ENCODE measurements around the gene SHISAL1.

SHISAL1 gene

DNA sequence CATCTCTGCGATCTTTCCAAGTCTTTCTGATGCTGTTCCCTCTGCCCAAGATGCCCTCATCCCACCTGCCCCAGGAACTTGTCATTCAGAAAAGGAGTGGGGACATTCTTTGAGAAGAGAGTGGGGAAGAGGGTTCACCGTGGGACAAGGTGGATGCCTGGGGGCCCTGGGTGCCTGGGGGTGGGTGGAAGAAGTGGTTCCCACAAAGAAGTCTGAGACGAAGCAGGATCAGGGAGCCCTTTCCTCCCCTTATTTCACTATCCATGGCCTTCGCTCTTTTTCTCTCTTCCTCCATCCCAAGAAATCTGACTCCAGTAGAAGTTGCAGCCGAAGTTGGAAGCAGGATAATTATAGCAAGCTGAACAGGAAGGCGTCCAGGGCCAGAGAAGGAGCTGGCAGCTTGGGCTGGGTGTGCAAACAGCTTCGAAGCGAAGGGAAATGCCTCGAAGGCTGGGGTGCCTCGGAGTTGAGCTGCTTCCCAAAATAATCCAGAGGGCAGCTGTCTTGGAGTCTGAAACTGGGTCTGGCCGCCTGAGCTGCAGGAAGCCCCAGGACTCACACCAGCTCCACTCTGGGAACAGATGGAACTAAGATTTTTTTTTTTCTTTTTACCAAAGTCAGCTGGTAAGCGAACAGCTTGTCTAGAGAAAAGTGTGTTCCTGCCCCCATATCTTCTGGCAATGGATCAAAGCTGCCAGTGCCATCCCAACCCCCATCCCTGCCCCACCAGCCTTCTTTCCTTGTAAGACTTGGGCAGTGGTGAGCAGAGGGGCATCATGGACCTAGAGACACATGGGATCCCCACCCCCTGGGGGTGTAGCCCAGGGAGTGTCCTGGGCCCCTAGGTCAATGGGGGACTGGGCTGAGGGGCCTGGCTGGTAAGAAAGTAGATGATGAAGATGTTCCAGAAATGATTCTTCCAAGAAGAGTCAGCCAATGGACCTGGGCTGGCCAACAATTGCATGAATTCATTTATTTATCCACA lies 100.5 kb downstream of the SHISAL1 start:
- Histone ChIP-seq H3K27me3 (ENCODE audit: insufficient read depth, low read length) (no peaks in the 10 kb centered on the region), H3K4me1 (ENCODE audit: insufficient read depth, low read length) (no peaks in the 10 kb centered on the region), H3K27ac (ENCODE audit: low read length) (no peak overlapping the region)

DNA sequence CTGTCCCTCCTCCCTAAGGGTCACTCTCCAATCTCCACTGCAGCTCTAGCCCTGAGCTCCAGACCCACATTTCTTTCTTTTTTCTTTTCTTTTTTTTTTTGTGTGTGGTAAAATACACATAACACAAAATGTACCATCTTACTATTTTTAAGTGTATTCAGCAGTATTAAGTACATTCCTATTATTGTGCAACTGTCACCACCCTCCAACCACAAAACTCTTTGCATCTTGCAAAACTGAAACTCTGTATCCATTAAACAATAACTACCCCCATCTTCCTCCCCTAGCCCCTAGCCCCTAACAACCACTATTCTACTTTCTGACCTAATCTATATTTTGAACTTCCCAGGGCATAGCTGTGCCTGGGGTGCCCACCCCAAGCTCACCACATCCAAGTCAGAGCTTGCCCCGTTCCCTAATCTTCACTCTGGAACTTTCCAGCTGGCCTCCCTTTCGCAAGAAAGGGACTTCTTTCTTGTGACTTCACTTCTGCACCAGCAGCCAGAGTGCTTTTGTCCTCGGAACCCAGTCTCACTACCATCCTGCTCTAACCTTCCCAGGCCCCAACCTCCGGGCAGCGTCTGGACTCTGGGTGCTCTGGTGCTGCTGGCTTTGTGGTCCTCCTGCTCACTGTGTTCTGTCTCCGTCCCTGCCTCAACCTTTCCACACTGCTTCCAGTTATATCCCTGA lies 101.3 kb downstream of the SHISAL1 start:
- Histone ChIP-seq H3K4me3 (ENCODE audit: low read length) (no peak overlapping the region), H3K9me3 (ENCODE audit: insufficient read depth, low read depth, low read length) (no peaks in the 10 kb centered on the region; the same call in 1 of the 2 replicates), H3K4me1 (ENCODE audit: insufficient read depth, low read length) (no peaks in the 10 kb centered on the region), H3K36me3 (ENCODE audit: insufficient read depth, low read depth, low read length) (no peaks in the 10 kb centered on the region), H3K27me3 (ENCODE audit: insufficient read depth, low read length) (no peaks in the 10 kb centered on the region), H3K9ac (ENCODE audit: low read depth, low read length) (no peak overlapping the region), H3K27ac (ENCODE audit: low read length) (no peak overlapping the region)

More for the DNA sequence above, 100.5 kb downstream of the SHISAL1 start:
- no peak overlapping the region for H3K4me3 ChIP-seq (ENCODE audit: low read length)
- H3K36me3 ChIP-seq (ENCODE audit: insufficient read depth, low read depth, low read length), result no peaks in the 10 kb centered on the region
- no peaks in the 10 kb centered on the region; the same call in 1 of the 2 replicates for H3K9me3 ChIP-seq (ENCODE audit: insufficient read depth, low read depth, low read length)
- no peak overlapping the region for H3K9ac ChIP-seq (ENCODE audit: low read depth, low read length)

DNA sequence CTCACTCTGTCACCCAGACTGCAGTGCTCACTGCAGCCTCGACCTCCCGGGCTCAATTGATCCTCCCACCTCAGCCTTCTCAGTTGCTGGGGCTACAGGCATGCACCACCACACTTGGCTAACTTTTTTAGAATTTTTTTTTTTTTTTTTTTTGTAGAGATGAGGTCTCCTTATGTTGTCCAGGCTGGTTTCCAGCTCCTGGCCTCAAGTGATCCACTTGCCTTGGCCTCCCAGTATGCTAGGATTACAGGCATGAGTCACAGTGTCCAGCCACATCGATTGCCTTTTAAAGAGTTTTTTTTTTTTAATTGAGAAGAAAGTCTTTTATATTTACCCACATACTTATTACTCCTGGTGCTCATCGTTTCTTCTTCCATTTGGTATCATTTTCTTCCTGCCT lies 102.0 kb downstream of the SHISAL1 start:
- Histone ChIP-seq H3K27me3 (ENCODE audit: insufficient read depth, low read length) (no peaks in the 10 kb centered on the region), H3K9me3 (ENCODE audit: insufficient read depth, low read depth, low read length) (no peaks in the 10 kb centered on the region; the same call in 1 of the 2 replicates), H3K36me3 (ENCODE audit: insufficient read depth, low read depth, low read length) (no peaks in the 10 kb centered on the region), H3K4me3 (ENCODE audit: low read length) (no peak overlapping the region), H3K27ac (ENCODE audit: low read length) (no peak overlapping the region), H3K4me1 (ENCODE audit: insufficient read depth, low read length) (no peaks in the 10 kb centered on the region), H3K9ac (ENCODE audit: low read depth, low read length) (no peak overlapping the region)

DNA sequence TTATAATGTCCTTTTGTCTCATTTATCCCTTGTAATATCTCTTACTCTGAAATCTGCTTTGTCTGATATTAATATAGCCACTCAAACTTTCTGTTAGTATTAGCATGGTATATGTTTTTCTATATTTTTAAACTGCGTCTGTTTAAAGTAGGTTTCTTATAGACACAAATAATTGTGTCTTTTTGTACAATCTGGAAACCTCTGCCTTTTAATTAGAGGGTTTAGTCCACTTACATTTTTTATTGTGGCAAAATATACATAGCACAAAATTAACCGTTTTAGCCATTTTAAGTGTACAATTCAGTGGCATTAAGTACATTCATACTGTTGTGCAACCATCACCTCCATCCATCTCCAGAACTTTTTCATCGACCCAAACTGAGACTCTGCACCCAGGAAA lies 103.4 kb downstream of the SHISAL1 start:
- Histone ChIP-seq H3K36me3 (ENCODE audit: insufficient read depth, low read depth, low read length) (no peaks in the 10 kb centered on the region), H3K4me1 (ENCODE audit: insufficient read depth, low read length) (no peaks in the 10 kb centered on the region), H3K4me3 (ENCODE audit: low read length) (no peak overlapping the region), H3K27ac (ENCODE audit: low read length) (no peak overlapping the region), H3K27me3 (ENCODE audit: insufficient read depth, low read length) (no peaks in the 10 kb centered on the region), H3K9ac (ENCODE audit: low read depth, low read length) (no peak overlapping the region), H3K9me3 (ENCODE audit: insufficient read depth, low read depth, low read length) (no peaks in the 10 kb centered on the region)

DNA sequence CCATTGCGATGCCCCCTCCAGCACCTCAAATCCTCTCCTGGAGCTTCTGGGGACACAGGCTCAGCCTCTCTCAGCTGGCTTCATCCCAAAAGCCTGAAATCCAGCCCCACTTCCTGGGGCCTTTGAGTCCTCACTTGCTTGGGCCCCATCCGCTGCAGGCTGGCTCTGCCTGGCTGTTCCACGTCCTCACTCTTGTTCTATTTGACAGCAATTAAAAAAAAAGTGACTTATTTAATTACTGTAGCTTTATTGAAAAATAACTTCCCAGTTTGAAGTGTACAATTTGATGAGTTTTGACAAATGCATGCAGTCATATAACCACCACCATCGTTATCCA lies 104.8 kb downstream of the SHISAL1 start:
- Histone ChIP-seq H3K27ac (ENCODE audit: low read length) (no peak overlapping the region), H3K4me1 (ENCODE audit: insufficient read depth, low read length) (no peaks in the 10 kb centered on the region), H3K27me3 (ENCODE audit: insufficient read depth, low read length) (no peaks in the 10 kb centered on the region), H3K36me3 (ENCODE audit: insufficient read depth, low read depth, low read length) (no peaks in the 10 kb centered on the region), H3K9me3 (ENCODE audit: insufficient read depth, low read depth, low read length) (no peaks in the 10 kb centered on the region), H3K4me3 (ENCODE audit: low read length) (no peak overlapping the region), H3K9ac (ENCODE audit: low read depth, low read length) (no peak overlapping the region)

DNA sequence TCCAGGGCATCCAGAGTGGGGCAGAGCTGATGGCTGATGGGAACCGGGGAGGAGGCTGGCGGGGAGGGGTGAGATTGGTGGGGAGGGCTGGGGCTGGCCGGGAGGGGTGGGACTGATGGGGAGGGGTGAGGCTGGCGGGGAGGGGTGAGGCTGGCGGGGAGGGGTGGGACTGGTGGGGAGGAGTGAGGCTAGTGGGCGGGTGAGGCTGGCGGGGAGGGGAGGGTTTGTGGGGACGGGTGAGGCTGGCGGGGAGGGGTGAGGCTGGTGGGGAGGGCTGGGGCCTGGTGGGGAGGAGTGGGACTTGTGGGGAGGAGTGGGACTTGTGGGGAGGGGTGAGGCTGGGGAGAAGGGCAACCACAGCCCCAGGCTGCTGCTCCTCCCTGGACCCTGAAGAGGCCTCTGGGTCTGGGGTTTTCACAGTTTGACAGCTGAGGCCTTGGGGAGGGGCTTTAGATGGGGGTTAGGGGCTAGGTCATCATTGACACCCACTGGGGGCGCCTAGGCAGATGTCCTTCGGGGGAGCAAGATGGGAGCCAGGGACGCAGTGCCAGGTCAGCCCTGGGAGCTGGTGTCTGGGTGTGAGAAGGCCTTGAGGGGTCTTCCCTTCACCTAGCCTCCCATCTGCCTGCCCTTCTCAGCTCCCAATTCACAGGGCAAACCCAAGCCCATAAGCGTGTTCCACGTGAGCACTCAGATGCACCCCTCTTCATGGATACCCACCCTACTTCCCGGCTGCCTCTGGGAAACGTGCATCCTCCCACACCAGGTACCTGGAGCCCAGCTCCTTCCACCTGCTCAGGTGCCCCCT lies 105.4 kb downstream of the SHISAL1 start:
- Histone ChIP-seq H3K36me3 (ENCODE audit: insufficient read depth, low read depth, low read length) (no peaks in the 10 kb centered on the region), H3K4me3 (ENCODE audit: low read length) (no peak overlapping the region), H3K9ac (ENCODE audit: low read depth, low read length) (no peak overlapping the region), H3K9me3 (ENCODE audit: insufficient read depth, low read depth, low read length) (no peaks in the 10 kb centered on the region), H3K27me3 (ENCODE audit: insufficient read depth, low read length) (no peaks in the 10 kb centered on the region), H3K27ac (ENCODE audit: low read length) (no peak overlapping the region), H3K4me1 (ENCODE audit: insufficient read depth, low read length) (no peaks in the 10 kb centered on the region)

DNA sequence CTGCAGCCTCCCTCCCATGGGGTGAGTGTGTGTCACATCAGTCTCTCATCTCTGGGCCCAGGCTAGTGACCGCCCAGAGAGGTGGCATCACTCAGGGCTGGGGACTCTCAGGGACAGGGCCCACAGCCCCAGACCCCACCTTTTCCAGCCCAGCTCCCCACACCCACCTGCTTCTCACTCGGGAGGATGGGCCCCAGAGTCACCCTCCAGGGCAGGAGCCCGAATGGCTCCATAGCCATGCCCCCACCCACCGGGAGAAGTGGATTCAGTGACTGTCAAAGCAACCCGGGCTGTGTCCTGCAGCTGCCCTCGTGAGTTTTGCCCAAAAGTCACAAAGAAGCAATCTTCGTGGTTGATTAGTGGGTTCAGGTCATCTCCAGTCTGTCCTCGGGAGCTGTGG lies 106.1 kb downstream of the SHISAL1 start:
- no peak overlapping the region for H3K27ac ChIP-seq (ENCODE audit: low read length)
- no peaks in the 10 kb centered on the region for H3K36me3 ChIP-seq (ENCODE audit: insufficient read depth, low read depth, low read length)
- no peaks in the 10 kb centered on the region for H3K27me3 ChIP-seq (ENCODE audit: insufficient read depth, low read length)
- H3K9ac ChIP-seq (ENCODE audit: low read depth, low read length), result no peak overlapping the region
- H3K4me3 ChIP-seq (ENCODE audit: low read length), result no peak overlapping the region
- no peaks in the 10 kb centered on the region for H3K4me1 ChIP-seq (ENCODE audit: insufficient read depth, low read length)
- no peaks in the 10 kb centered on the region for H3K9me3 ChIP-seq (ENCODE audit: insufficient read depth, low read depth, low read length)

DNA sequence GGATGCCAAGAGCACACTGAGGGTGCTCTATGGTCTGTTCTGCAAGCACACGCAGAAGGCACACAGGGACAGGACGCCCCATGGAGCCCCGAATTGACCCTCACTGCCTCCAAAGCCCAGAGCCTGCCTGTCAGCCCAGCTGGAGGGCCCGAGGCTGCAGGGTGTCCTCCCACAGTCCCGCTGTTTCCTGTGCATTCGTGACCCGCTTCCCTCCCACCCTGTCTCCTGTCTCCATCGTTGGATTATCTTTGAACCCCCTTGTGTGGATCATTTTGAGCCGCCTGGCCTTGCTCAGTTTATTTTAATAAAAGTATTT lies 106.5 kb downstream of the SHISAL1 start:
- H3K36me3 ChIP-seq (ENCODE audit: insufficient read depth, low read depth, low read length), result no peaks in the 10 kb centered on the region
- no peak overlapping the region for H3K9ac ChIP-seq (ENCODE audit: low read depth, low read length)
- no peak overlapping the region for H3K27ac ChIP-seq (ENCODE audit: low read length)
- no peaks in the 10 kb centered on the region for H3K27me3 ChIP-seq (ENCODE audit: insufficient read depth, low read length)
- H3K4me1 ChIP-seq (ENCODE audit: insufficient read depth, low read length), result no peaks in the 10 kb centered on the region
- no peak overlapping the region for H3K4me3 ChIP-seq (ENCODE audit: low read length)
- no peaks in the 10 kb centered on the region for H3K9me3 ChIP-seq (ENCODE audit: insufficient read depth, low read depth, low read length)

DNA sequence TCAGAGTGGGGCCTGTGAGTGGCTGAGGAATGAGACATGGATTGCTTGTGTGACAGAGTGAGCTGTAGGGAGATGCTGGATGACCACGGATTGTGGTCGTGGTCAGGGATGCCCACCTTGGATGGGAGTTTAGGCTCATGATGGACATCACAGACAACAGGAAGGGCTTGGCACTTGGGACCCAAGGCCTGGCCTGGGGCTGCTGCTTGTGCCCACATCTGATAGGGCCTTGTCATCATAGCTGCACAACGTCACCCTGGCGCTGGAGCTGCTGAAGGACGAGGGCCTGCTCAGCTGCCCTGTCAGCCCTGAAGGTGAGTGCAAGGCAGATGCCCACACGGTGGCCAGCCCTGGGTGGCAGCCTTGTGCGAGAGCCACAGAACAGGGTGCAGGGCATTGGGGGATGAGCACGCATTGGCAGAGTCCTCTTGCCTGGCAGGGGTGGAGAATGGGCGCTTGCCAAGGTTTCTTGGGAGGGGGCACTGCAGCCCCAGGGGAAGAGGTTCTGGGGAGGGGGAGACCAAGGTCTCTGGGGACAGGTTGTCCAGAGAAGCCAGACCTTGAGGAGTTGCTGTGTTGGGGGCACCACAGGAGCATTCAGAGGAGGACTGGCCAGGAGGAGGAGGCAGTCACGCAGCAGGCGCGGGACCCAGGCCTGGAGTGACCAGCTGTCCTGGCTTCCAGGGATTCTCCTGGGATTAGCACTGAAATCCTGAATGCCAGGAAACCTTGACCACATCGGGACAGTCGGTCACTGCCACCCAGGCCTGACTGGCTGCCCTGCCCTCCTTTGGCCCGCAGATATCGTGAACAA lies 107.0 kb downstream of the SHISAL1 start:
- Histone ChIP-seq H3K36me3 (ENCODE audit: insufficient read depth, low read depth, low read length) (no peaks in the 10 kb centered on the region), H3K9ac (ENCODE audit: low read depth, low read length) (no peak overlapping the region), H3K27ac (ENCODE audit: low read length) (no peak overlapping the region), H3K4me1 (ENCODE audit: insufficient read depth, low read length) (no peaks in the 10 kb centered on the region), H3K27me3 (ENCODE audit: insufficient read depth, low read length) (no peaks in the 10 kb centered on the region), H3K4me3 (ENCODE audit: low read length) (no peak overlapping the region), H3K9me3 (ENCODE audit: insufficient read depth, low read depth, low read length) (no peaks in the 10 kb centered on the region)

DNA sequence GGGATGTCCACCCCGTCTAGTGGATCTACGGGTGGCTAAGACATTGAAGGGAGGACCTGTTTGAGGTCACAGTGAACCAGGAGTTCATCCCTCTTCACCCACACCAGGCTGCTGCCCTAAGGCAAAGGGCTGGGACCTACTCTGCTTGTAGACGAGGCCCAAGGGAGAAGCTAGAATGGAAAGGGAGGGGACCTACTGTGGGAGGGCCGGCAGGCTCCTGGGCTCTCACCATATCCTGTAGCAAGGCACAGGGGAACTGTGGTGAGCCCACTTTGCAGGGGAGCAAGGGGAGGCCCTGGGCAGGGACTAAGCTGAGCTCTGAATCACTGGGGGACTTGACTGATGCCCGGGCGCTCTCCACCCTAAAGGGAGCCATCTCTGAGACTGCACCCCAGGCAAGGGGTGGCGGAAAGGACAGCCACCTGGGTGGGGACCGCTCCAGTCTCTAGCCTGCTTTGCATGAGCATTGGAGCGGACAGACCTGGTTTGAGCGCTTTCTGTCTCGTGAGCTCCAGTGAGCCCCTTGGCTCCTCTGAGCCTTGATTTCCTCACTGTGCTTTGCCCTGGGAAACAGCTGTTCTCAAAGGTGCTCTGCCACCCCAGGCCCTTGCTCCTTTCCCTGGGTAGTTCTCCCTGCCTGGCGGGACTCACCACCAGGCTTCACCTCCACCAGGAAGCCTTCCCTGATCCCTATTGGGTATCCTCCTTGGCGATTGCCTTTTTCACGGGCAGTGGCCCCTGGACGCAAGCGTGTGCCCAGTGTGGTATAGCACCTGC lies 107.8 kb downstream of the SHISAL1 start:
- H3K4me3 ChIP-seq (ENCODE audit: low read length), result no peak overlapping the region
- H3K36me3 ChIP-seq (ENCODE audit: insufficient read depth, low read depth, low read length), result no peaks in the 10 kb centered on the region
- H3K9me3 ChIP-seq (ENCODE audit: insufficient read depth, low read depth, low read length), result no peaks in the 10 kb centered on the region
- no peak overlapping the region for H3K27ac ChIP-seq (ENCODE audit: low read length)
- no peaks in the 10 kb centered on the region for H3K4me1 ChIP-seq (ENCODE audit: insufficient read depth, low read length)
- H3K9ac ChIP-seq (ENCODE audit: low read depth, low read length), result no peak overlapping the region
- H3K27me3 ChIP-seq (ENCODE audit: insufficient read depth, low read length), result no peaks in the 10 kb centered on the region

All from iPS-20b (cell line).